Mesenchymal stem cell (in vitro differentiated cells and primary cell): ENCODE results near the gene INPP5A.
"Not testable (repeated sequence)": the region's sequence is repeated elsewhere in the genome, so short reads cannot be mapped to it uniquely, and the experiment has no call there.

Source experiments
- DNase-seq: peaks from one replicate; pipeline ENCODE4 v3.0.0-alpha.2; 2013
- H2AFZ ChIP-seq: one replicate; pipeline ENCODE4 v1.6.1; 2013; ENCODE audit warnings: low read depth, mild to moderate bottlenecking, control low read depth, inconsistent platforms, low read length, moderate library complexity
- H2AK5ac ChIP-seq: 2 replicates; pipeline ENCODE4 v1.6.1; 2013; ENCODE audit warnings: low read length, moderate library complexity, mild to moderate bottlenecking, inconsistent platforms; ENCODE audit not compliant: severe bottlenecking
- H2BK120ac ChIP-seq: one replicate; pipeline ENCODE4 v1.6.1; 2013; ENCODE audit warnings: low read depth, mild to moderate bottlenecking, inconsistent platforms, low read length, moderate library complexity
- H2BK12ac ChIP-seq, 2 experiments: one replicate each; pipeline ENCODE4 v1.6.1; 2013; ENCODE audit warnings: inconsistent platforms in 2 of 2, low read length in 2 of 2, mild to moderate bottlenecking in 2 of 2, moderate library complexity in 2 of 2, control low read depth in 1 of 2
- H2BK15ac ChIP-seq: one replicate; pipeline ENCODE4 v1.6.1; 2013; ENCODE audit warnings: mild to moderate bottlenecking, low read depth, inconsistent platforms; ENCODE audit not compliant: poor library complexity, severe bottlenecking
- H2BK5ac ChIP-seq: 2 replicates; pipeline ENCODE4 v1.6.1; 2013; ENCODE audit warnings: low read depth, mild to moderate bottlenecking, low read length, control low read depth, inconsistent platforms; ENCODE audit not compliant: poor library complexity, severe bottlenecking
- H3K14ac ChIP-seq, 2 experiments: one replicate each; pipeline ENCODE4 v1.6.1; 2013; ENCODE audit warnings: inconsistent platforms in 2 of 2, low read length in 2 of 2, control low read depth in 1 of 2, mild to moderate bottlenecking in 1 of 2, moderate library complexity in 1 of 2
- H3K18ac ChIP-seq, 2 experiments: one replicate each; pipeline ENCODE4 v1.6.1; 2013; ENCODE audit warnings: inconsistent platforms in 2 of 2, low read length in 2 of 2, control low read depth in 1 of 2, low read depth in 1 of 2, mild to moderate bottlenecking in 1 of 2
- H3K23ac ChIP-seq, 2 experiments: one replicate each; pipeline ENCODE4 v1.6.1; 2013; ENCODE audit warnings: inconsistent platforms in 2 of 2, low read length in 2 of 2, mild to moderate bottlenecking in 2 of 2, moderate library complexity in 2 of 2, control low read depth in 1 of 2
- H3K27ac ChIP-seq: 2 replicates; pipeline ENCODE4 v1.5.1; 2013; ENCODE audit warnings: mild to moderate bottlenecking, moderate library complexity, low read length, control low read depth, inconsistent platforms; ENCODE audit not compliant: poor library complexity, severe bottlenecking
- H3K27me3 ChIP-seq, 2 experiments: 2 replicates each; pipeline versions ENCODE4 v1.6.1 to v1.7.0; 2013; ENCODE audit warnings: low read length in 2 of 2, mild to moderate bottlenecking in 2 of 2, moderate library complexity in 2 of 2, control low read depth in 1 of 2, inconsistent platforms in 1 of 2; ENCODE audit not compliant: control insufficient read depth in 1 of 2, insufficient read depth in 1 of 2
- H3K36me3 ChIP-seq, 2 experiments: 2 replicates each; pipeline versions ENCODE4 v1.6.1 to v1.7.0; 2013; ENCODE audit warnings: low read length in 2 of 2, control low read depth in 1 of 2, inconsistent platforms in 1 of 2, low read depth in 1 of 2, mild to moderate bottlenecking in 1 of 2; ENCODE audit not compliant: insufficient read depth in 2 of 2, control insufficient read depth in 1 of 2
- H3K4ac ChIP-seq, 2 experiments: one replicate each; pipeline ENCODE4 v1.6.1; 2013; ENCODE audit warnings: inconsistent platforms in 2 of 2, low read length in 2 of 2, mild to moderate bottlenecking in 2 of 2, moderate library complexity in 2 of 2, control low read depth in 1 of 2, low read depth in 1 of 2
- H3K4me1 ChIP-seq: 2 replicates; pipeline ENCODE4 v1.6.1; 2013; ENCODE audit warnings: low read depth, low read length, control low read depth; ENCODE audit not compliant: control insufficient read depth, insufficient read depth
- H3K4me2 ChIP-seq: 2 replicates; pipeline ENCODE4 v1.6.1; 2013; ENCODE audit warnings: low read length, mild to moderate bottlenecking, inconsistent platforms; ENCODE audit not compliant: poor library complexity, severe bottlenecking
- H3K4me3 ChIP-seq, 2 experiments: 2 replicates each; pipeline versions ENCODE4 v1.5.1 to v1.7.0; 2013; ENCODE audit warnings: low read length in 2 of 2, mild to moderate bottlenecking in 2 of 2, control low read depth in 1 of 2, low read depth in 1 of 2; ENCODE audit not compliant: insufficient read depth in 1 of 2
- H3K79me1 ChIP-seq: replicated peaks from 2 replicates; pipeline ENCODE4 v1.6.1; 2013; ENCODE audit warnings: mild to moderate bottlenecking, control low read depth, low read length, inconsistent platforms; ENCODE audit not compliant: poor library complexity, severe bottlenecking
- H3K9ac ChIP-seq: 2 replicates; pipeline ENCODE4 v1.7.0; 2013; ENCODE audit warnings: mild to moderate bottlenecking, low read length, moderate library complexity
- H3K9me3 ChIP-seq: 2 replicates; pipeline ENCODE4 v1.7.0; 2013; ENCODE audit warnings: mild to moderate bottlenecking, low read length; ENCODE audit not compliant: control insufficient read depth
- H4K8ac ChIP-seq: one replicate; pipeline ENCODE4 v1.6.1; 2013; ENCODE audit warnings: inconsistent platforms, mild to moderate bottlenecking, low read length, moderate library complexity
- H4K91ac ChIP-seq: one replicate; pipeline ENCODE4 v1.6.1; 2013; ENCODE audit warnings: mild to moderate bottlenecking, low read length, inconsistent platforms
- WGBS: methylation state at CpG from one replicate; pipeline ENCODE4 v1.1.7; 2013; ENCODE audit warnings: mixed read lengths; 5-methylcytosine and 5-hydroxymethylcytosine counted together

Gene INPP5A

DNA sequence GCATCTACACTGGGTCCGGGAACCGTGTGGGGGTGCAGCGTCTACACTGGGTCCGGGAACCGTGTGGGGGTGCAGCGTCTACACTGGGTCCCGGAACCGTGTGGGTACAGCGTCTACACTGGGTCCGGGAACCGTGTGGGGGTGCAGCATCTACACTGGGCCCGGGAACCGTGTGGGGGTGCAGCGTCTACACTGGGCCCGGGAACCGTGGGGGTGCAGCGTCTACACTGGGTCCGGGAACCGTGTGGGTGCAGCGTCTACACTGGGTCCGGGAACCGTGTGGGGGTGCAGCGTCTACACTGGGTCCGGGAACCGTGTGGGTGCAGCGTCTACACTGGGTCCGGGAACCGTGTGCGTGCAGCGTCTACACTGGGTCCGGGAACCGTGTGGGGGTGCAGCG, 254.5 kb downstream of the INPP5A start:
- not testable (repeated sequence) for H2BK15ac ChIP-seq, H3K9me3 ChIP-seq, H3K23ac ChIP-seq, H3K9ac ChIP-seq, H3K79me1 ChIP-seq, H2BK12ac ChIP-seq, H3K18ac ChIP-seq, DNase-seq, H3K27ac ChIP-seq, H2BK120ac ChIP-seq, H2BK5ac ChIP-seq, H3K14ac ChIP-seq, H3K4me3 ChIP-seq, H2AK5ac ChIP-seq, H4K91ac ChIP-seq, H3K4me2 ChIP-seq, H3K36me3 ChIP-seq, H3K4ac ChIP-seq, H4K8ac ChIP-seq, H2AFZ ChIP-seq
- Histone ChIP-seq H3K27me3 (peaks cover 58 to 79% of the 10 kb centered on the region in 2 experiments), H3K4me1 (peaks cover 19% of the 10 kb centered on the region)
- 91% methylated on average over 29 of the region's 33 CpGs for WGBS

DNA sequence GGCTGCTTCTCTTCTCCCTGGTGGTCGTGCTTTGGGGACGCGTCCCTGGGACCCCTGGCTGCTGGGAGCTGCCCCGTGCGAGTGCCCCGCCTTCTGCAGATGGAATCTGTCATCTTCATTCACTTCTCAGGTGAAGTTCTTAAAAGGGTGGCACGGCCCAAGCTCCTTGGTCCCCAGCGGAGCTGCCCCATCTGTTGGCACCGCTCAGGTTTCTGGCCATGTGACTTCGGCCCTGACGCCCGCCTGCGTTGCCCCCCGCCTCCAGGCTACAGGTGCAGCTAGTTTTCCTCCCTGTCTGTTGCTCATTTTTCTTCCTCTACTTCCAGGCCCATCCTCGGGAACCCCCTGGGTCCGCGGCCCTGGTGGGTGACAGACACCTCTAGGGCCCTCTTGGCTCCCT, 255.2 kb downstream of the INPP5A start:
- no peak overlapping the region for H3K4me3 ChIP-seq
- H3K79me1 ChIP-seq, result no peaks in the 10 kb centered on the region
- no peak overlapping the region for H3K14ac ChIP-seq
- no peak overlapping the region for H2AFZ ChIP-seq
- no peak overlapping the region for H2BK5ac ChIP-seq
- H3K27me3 ChIP-seq, result peaks cover 58 to 79% of the 10 kb centered on the region in 2 experiments
- WGBS, result 90% methylated on average over 17 of the region's 17 CpGs
- H3K36me3 ChIP-seq, result no peaks in the 10 kb centered on the region
- no peak for DNase-seq
- H2BK120ac ChIP-seq, result no peak overlapping the region
- H3K23ac ChIP-seq, result no peak overlapping the region
- no peak overlapping the region for H2AK5ac ChIP-seq
- H3K4me1 ChIP-seq, result peaks cover 13% of the 10 kb centered on the region
- H3K4ac ChIP-seq, result no peak overlapping the region
- no peak overlapping the region for H3K4me2 ChIP-seq
- H3K27ac ChIP-seq, result no peak overlapping the region
- H3K18ac ChIP-seq, result no peak overlapping the region
- H3K9me3 ChIP-seq, result no peaks in the 10 kb centered on the region
- no peak overlapping the region for H2BK12ac ChIP-seq
- no peak overlapping the region for H3K9ac ChIP-seq
- H2BK15ac ChIP-seq, result no peak overlapping the region
- no peak overlapping the region for H4K8ac ChIP-seq
- H4K91ac ChIP-seq, result no peak overlapping the region

DNA sequence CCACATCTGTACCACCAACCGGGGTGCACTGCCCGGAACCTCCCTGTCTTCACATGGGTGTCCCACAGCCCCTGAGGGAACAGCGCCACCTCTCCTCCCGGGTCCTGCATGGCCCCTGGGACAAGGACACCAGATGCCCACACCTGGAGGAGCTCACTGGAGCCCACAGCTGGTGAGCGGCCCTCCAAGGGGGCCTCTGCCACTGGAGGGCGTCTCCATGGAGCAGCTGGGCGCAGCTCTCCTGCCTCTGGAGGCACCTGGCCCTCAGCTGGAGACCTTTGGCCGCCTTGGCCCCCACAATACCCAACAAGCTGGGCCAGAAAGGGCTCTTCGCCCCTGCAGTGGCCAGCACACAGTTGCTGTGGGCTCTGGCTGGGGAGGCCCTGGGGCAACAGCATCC, 255.6 kb downstream of the INPP5A start:
- Histone ChIP-seq H3K27ac (no peak overlapping the region), H4K8ac (no peak overlapping the region), H3K36me3 (no peaks in the 10 kb centered on the region), H2BK12ac (no peak overlapping the region), H2AK5ac (no peak overlapping the region), H3K4me3 (no peak overlapping the region), H2AFZ (no peak overlapping the region), H3K23ac (no peak overlapping the region), H3K4me1 (peaks cover 9% of the 10 kb centered on the region), H3K27me3 (peaks cover 58 to 75% of the 10 kb centered on the region in 2 experiments), H3K9me3 (no peaks in the 10 kb centered on the region), H2BK120ac (no peak overlapping the region), H3K4me2 (no peak overlapping the region), H2BK5ac (no peak overlapping the region), H3K18ac (no peak overlapping the region), H3K4ac (no peak overlapping the region), H3K9ac (no peak overlapping the region), H4K91ac (no peak overlapping the region), H2BK15ac (no peak overlapping the region), H3K14ac (no peak overlapping the region), H3K79me1 (no peaks in the 10 kb centered on the region)
- no peak for DNase-seq
- 90% methylated on average over 9 of the region's 9 CpGs for WGBS

DNA sequence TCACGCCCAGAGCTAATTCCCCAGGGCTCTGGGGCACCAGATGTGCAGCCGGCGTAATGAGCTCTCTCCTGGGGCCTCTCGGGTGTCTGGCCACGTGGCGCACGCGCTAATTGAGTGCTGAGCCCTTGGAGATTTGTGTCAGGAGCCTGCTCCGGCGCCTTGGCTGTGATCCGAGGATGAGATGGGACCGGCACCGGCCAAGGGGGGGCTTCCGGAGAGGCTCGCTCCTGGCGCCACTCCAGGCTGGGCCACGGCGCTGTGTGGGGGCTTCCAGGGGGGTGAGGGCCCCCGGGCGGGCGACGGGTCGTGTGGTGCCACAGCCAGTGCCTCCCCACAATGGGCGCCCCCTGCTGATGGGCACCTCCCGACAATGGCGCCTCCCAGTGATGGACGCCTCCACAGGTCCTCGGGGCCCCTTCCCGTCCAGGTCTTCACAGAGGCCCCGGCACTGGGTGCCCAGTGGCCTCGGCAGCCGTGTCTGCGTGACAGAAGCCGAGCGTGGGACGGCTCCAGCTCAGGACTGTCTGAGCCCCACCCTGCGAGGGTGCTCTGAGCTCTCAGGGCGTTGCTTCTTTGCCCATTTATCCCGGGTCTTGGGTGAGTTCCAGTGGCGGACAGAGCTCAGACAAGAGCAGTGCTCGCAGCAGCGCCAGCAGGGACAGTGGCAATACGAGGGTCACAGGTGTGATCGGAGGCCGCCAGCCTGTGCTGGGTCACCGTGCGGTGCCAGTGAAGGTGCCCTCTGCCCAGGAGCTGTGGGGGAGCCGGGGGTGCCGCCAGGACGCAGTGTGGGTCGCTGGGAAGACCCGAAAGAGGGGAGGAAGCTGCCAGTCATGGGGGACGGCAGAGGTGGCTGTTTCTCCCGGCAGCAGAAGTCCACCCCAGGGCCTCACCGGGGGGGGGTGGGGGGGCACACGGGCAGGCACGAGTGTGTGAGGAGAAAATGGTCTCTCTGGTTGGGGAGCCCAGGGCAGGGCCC, 256.6 kb downstream of the INPP5A start:
- Histone ChIP-seq H3K9ac (no peak overlapping the region), H2BK5ac (no peak overlapping the region), H3K27ac (no peak overlapping the region), H3K27me3 (peaks cover 49 to 66% of the 10 kb centered on the region in 2 experiments), H2BK12ac (no peak overlapping the region), H3K79me1 (no peaks in the 10 kb centered on the region), H3K4me3 (no peak overlapping the region), H3K36me3 (no peaks in the 10 kb centered on the region), H3K9me3 (no peaks in the 10 kb centered on the region), H3K14ac (no peak overlapping the region), H4K91ac (no peak overlapping the region), H2AK5ac (no peak overlapping the region), H3K4me2 (no peak overlapping the region), H2AFZ (no peak overlapping the region), H3K4me1 (peaks cover 2% of the 10 kb centered on the region), H2BK15ac (no peak overlapping the region), H3K18ac (no peak overlapping the region), H3K4ac (no peak overlapping the region), H4K8ac (no peak overlapping the region), H2BK120ac (no peak overlapping the region), H3K23ac (no peak overlapping the region)
- no peak for DNase-seq
- WGBS, result 85% methylated on average over 54 of the region's 57 CpGs
